ENCODE data around the gene LPXN.
"Not testable (repeated sequence)": the region's sequence is repeated elsewhere in the genome, so short reads cannot be mapped to it uniquely, and the experiment has no call there.

The LPXN gene

DNA sequence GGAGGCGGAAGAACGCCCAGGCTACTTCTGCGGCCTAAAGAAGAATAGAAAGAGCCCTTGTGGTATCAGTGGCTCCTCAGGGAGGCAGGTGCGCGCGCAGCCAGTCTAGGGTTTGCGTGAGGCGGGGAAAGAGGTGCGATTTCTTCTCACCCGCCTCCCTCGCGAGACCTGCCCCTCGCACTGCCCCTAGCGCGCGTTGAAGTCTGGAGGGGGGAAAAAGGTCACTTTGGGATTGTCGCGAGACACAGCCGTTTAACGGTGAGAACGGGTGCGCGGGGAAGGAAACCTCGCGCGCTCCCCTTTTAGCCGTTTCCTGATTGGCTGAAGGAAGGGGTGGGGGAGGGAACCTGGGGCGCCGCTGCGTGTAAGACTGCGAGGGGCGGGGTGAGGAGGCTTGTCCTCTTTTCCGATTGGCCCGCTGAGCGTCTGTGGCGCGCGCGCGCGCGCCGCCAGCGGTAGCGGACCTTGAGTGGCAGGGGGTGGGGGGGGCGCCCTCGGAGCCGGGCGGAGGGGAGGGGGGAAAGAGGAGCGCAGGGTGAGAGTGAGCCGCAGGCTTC, 3.1 kb upstream of the LPXN start, which contains the start of gene ZFP91:
Gene ZFP91 (plus strand): TSS at position 429 of the 557 bp plus-strand sequence. CDS start 219 bp downstream, outside the sequence.
- DNase-seq: peak; percentile 97

DNA sequence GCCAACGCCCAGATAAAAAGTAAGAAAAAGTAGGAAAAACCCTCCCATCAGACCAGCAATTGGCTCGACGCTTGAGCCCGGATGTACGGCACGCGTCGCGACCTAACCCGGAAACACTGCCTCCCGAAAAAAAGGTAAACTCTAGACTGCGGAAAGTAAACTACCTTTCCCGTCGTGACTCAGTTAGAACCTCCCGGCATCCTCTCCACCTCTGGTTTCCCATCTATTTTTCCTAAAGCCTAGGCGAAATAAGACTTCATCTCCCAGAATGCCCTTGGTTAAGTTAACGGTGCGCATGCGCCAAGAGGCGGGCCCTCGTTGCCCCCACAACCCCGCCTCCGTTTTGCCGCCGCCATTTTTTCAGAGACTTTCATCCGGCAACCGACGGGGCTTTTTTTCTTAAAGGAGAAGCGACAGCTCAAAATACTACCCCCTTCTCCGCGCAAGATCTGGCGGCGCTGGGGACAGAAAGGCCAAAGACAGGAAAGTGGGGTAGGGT, 2.5 kb upstream of the LPXN start:
- DNase-seq: peak; percentile 91

DNA sequence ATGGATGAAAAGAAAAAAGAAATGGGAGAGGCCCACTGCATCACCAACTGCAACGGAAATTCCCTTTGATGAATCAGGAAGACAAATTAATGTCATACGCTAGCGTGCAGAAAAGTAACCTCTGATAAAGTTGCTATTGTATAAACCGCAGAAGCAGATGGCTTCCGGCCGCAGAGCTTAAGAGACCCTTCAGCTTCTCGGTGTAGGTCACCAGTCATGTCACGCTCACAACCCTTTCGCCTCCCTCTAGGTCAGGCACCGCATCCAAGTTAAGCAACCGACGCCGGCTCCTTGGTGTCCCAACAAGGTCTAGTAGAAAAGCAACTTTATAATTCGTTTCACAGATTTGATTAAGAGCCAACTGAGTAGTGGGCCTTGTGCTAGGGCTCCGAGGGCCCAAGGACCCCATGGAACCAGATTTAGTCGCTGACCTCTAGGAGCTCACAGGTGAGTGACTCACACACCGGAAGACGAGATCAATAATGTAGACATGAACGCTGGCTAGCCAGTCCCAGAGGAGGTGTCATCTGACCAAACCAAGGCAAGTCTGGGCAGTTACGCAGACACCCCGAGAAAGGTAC, 2.0 kb upstream of the LPXN start:
- DNase-seq: peak; percentile 38

DNA sequence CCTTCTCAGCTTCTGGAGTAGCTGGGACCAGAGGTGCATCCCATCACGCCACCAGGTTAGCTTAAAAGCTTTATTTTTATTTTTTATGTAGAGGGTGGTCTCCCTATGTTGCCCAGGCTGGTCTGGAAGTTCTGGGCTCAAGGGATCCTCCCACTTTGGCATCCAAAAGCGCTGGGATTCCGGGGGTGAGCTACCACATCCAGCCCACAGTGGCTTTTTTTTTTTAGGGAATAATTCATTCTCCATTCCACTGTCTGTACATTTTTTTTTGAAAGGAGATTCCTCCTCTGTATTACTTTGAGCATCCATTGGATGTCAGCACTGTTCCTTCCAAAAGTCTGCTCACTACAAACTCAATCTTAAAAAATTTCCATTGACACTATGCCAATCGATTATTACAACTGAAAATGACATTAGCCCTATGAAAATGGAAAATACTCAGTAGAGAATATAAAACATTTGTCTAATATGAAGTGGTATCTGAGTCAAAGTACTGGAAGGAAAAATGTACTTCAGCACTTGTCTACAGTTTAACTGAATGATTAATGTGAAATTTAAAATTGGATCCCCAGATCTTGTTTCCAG, 1.3 kb upstream of the LPXN start:
- DNase-seq: no peak

DNA sequence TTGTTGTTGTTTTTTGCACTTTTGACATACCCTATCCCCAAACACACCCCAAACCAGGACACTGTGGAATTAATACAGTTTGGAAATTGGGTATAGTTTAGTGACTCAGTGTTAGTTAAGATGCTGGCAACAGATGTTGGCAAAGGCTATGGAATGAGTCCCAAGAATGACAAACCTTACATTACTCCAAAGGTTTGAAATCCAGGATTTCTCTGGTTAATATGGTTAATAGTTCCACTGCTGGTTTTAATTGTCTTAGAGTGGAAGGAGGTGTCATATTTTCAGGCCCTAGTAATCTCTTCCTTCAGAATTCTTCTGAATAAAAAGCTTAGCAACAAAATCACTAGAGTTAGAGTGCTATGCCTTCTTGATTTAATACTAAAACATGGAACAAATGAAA, 775 bp downstream of the LPXN start:
- no peak for DNase-seq

DNA sequence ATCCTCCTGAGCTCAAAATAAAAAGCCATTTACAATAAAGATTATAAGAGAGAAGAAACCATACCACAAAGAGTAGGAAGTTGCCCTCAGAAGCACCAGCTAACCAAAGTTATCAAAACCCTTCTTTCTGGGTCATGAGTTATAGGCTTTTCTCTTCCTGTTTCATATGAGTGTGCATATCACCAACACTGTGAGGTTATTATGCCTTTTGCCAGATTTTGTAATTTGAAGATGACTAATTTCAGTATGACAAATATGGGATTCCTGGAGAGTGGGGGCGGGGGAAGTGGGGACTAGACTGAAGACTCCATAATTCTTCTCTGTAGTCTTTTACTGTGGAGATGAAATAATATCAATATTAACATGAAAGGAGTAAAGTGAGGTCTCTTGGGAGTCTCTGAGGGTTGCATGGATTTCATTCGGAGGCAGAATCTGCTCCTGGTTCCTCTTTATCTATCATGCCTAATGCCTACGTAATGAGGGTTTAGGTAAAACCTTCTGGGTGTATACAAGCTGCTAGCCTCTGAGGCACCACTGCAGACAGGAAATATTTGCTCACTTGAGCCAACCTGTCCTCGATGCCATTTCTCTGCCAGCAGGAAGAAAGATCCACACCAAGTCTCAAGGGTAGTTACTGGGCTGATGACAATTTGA, 2.1 kb downstream of the LPXN start:
- DNase-seq: no peak

DNA sequence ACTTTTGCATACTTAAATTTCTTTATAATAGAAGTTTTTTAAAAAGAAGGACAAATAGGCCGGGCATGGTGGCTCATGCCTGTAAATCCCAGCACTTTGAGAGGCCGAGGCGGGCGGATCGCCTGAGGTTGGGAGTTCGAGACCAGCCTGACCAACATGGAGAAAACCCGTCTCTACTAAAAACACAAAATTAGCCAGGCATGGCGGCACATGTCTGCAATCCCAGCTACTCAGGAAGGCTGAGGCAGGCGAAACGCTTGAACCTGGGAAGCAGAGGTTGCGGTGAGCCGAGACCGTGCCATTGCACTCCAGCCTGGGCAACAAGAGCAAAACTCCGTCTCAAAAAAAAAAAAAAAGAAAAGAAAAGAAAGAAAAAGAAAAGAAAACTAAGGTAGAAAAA, 2.8 kb downstream of the LPXN start:
- DNase-seq: not testable (repeated sequence)

DNA sequence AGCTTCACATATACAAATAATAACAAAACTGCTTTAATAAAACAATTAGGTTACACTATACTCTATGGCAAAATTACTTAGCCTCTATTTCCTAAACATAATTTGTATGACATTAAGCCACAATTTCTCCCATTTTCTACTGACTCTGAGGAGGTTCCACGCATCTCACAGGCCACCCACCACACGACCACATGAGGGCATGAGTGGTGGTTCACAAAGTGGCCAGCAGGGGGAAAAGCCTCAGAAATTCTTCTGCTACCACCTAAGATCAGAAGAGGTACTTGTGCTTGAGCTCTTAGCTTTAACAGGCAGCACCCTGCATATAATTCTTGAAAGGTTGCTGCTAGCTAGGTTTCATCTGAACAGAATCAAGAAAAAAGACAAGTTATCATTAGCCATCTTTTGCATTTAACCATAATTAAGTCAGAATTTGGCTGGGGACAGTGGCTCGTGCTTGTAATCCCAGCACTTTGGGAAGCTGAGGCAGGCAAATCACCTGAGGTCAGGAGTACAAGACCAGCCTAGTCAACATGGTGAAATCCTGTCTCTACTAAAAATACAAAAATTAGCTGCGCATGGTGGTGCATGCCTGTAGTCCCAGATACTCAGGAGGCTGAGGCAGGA, 7.7 kb downstream of the LPXN start:
- no peak for DNase-seq

DNA sequence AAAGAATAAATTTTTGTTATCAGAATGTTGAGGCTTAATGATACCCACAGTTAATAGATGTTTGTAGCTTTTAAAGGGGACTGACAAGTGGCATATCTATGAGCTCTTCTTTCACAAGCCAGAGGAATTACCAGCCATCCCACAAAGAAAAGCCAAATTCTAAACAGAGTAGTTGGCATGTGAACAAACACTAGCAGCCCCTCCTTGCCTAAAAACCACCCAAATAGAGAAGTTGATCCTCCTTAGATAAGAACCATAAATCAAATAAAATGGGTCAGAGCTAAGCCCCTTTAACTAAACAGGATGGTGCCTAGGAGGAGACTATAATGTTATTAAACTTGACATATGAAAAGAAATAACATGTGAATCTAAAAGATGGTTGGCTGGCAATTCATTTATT, 11.4 kb downstream of the LPXN start:
- DNase-seq: no peak

DNA sequence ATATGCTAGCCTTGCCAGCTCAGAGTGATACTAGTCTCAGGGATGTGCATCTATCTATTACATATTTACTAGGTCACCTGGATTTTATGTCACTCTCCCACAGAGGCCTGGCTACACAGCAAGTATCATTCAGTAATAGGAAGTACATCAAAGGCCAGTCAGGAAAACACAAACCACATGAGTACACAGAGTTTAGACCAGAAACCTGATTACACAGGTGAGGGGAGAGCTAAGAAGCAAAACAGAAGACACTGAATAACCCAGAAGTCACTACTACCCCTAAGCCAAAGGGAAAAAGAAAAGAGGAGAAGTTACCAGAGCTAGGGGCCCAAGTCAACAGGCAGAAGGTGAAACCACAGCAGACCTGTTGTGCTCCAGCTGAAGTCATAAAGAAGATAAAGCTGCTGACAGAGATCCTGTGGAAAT, 13.3 kb downstream of the LPXN start:
- DNase-seq: no peak

DNA sequence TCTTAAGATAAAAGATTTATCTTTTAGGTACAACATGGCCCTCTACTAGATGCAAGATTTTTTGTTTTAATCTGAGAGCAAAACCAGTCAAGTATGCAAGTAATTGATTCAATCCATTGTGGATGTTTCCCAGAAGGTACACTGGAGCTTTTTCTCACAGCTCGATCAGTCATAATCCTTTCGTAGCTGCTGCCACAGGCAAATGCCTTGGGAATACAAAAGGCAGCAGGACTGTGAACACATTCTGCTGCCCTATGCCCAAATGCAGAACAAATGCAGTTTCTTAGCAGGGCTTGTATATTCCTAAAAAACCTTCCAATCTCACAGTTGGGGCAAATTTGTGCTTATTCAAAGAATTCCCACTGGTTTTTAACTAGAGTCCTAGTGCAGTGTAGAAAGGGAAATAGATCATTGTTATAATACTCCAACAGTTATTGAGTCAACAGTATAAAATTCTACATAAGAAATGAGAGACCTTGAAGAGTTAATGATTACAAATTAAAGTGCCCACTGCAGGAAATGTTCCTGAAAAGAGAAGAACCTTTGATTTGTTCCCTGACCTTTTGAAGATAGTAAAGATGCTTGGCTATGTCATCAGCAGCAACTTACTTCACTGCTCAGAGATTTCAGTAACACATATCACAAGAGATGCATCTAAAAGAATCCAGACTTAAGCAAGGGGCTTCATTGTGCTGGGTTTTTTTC, 14.1 kb downstream of the LPXN start:
- no peak for DNase-seq

DNA sequence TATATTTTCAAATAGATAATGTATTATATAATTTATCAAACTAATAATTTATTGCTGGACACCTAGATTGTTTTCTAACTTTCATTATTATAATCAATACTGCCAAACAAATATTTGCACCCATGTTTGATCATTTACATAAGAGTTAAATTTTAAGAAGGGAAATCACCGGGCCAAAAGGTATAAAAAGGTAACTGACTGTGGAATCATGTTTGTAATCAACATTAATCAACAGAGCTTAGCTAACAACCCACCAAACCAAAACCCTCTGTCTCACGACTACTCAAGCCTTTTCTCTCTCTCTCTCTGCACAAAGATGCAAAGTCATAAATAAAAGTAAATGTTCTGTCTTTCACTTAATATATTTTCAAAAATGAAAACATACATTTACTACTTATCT, 14.8 kb downstream of the LPXN start:
- DNase-seq: no peak

DNA sequence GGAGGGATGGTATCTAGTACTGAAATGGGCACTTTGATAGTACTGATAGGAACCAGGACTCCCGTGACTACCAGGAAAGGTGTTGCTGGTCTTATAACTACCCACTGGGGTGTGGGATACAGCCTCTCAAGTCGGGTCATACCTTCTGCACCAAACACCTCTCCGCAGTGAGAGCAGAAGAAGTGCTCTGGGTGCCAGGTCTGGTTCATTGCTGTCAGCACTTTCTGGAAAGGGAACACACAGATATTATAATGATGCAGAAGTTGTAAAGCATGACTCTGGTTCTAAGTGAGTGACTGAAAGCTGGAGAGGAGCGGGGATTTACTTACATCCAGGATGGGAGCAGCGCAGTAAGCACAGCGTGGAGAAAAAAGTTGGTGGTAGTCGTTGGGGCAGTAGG, 26.0 kb downstream of the LPXN start:
- no peak for DNase-seq

DNA sequence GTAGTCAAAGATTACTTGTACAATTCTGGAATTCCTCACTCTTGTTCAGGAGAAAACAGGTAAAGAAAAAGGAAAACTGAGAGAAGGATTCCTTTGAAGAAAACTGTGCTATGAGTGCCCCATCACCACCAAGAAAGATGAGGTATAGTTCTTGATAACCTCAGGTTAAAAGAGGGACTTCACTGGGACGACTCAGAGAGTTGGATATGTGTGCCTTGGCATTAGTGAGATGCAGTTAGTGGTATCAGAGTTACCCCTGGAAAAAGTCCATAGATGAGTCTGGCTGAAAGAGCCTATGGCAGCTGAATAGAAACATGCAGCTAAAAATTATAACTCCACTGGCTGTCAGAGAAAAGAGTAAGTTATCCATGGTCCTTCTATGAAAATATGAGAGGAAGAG, 28.8 kb downstream of the LPXN start:
- no peak for DNase-seq

DNA sequence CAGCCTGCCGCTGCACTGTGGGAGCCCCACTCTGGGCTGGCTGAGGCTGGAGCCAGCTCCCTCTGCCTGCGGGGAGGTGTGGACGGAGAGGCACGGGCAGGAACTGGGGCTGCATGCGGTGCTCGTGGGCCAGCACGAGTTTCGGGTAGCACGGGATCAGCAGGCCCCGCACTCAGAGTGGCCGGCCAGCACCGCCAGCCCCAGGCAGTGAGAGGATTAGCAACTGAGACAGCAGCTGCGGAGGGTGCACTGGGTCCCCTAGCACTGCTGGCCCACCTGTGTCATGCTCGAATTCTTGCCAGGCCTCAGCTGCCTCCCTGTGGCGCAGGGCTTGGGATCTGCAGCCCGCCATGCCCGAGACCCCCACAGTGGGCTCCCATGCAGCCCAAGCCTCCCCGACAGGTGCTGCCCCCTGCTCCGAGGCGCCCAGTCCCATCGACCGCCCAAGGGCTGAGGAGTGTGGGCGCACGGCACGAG, 43.8 kb downstream of the LPXN start:
- DNase-seq: no peak

DNA sequence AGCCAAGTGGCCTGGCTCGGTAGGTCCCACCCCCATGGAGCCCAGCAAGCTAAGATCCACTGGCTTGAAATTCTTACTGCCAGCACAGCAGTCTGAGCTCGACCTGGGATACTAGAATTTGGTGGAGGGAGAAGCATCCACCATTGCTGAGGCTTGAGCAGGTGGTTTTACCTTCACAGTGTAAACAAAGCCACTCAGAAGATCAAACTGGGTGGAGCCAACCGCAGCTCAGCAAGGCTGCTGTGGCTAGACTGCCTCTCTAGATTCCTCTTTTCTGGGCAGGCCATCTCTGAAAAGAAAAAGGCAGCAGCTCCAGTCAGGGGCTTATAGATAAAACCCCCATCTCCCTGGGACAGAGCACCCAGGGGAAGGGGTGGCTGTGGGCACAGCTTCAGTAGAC, 45.4 kb downstream of the LPXN start:
- DNase-seq: no peak

DNA sequence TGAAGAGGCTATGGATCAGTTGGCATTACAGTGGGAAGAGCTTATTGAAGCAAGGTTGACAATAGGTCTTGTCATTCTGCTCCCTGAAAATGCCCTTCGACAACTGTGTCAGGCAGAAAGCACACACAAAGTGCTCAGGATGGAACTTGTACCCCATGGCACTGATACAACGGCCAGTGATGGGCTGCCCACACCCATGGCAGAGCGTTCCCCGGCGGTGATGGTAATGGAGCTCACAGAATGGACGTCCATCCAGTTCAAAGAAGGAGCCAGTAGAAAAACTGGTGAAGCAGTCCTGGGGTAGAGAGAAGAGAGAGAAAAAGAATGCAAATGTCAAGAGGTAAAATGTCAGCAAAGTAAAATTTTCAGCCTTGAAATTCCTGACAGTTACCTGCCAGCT, 48.2 kb downstream of the LPXN start:
- no peak for DNase-seq

DNA sequence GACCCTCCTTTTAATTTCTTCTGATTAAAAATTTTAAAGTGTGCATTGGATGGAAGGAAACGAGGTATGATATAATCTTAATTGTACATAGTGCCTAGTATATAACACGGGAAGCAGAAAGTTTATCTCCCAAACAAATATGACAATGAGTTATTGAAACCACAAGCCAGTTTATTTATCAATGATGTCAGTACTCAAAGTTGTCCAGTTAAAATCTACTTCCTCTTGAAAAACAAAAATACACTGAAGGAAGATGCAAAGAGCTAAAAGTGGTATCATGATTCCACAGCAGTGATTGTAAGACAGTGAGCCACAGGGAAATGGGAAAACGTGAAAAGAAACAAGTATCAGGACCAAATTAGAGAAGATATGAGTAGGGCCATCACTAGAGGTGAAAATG, 48.9 kb downstream of the LPXN start:
- DNase-seq: no peak

DNA sequence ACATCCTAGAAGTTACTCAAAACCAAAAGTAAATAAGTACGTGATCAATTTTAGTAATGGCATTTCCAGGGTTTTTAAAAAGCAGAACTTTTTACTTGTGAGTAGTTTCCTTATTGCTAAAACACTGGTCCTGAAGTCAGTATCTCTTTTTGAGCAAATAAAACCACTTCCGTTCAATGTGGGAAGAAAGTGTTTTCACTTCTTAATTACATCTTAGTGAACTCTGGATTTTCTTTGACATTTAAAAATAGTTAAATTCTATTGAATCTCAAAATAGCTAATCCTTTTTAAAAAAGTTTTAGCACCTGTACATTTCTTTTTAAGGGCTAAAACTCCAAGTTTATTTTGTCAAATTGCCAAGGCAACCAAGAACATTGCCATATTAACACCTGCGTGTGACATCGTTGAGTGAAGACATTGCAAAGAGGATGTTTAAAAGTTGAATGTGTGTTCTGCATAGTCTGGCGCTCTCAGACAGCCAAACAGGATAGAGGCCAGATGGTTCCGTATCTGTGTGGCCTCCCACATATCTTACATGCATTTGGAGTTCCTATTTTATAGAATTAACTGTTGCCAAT, 50.5 kb downstream of the LPXN start:
- DNase-seq: no peak

DNA sequence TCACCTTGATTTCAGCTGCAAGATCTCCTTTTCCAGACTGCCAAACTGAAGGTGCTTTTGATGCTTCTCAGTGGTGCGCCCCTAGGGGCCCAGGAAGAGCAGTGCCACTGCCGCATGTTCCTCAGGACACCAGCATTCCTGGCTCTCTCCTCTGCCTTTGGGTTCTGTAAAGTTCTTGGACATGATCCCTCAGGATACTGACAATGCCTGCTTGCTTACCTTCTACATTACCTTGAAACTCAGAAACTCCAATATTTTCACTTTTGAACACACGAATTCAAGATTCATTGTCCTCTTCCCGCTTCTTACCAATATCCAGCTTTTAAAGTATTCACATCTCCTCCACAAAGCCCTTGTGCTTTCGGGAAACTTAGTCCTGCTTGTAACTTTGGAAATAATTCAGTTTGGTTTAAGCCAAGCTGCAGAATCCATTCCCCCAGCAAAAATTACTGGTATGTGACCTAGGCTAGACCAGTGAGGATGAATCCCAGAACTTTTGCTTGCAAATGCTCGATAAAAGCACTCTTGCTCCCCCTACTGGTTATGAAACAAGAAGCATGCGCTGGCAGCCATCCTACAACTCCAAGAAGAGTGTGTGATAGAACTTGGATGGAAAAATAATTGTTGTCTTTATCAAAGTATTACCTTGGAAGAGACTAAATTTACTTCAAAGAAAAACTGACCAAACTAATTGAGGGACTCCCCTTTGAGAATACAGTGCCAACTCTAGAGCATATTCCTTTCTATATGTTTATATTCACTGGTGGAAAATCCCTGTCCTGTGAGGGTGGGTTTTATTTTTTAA, 51.2 kb downstream of the LPXN start:
- DNase-seq: peak; percentile 5

DNA sequence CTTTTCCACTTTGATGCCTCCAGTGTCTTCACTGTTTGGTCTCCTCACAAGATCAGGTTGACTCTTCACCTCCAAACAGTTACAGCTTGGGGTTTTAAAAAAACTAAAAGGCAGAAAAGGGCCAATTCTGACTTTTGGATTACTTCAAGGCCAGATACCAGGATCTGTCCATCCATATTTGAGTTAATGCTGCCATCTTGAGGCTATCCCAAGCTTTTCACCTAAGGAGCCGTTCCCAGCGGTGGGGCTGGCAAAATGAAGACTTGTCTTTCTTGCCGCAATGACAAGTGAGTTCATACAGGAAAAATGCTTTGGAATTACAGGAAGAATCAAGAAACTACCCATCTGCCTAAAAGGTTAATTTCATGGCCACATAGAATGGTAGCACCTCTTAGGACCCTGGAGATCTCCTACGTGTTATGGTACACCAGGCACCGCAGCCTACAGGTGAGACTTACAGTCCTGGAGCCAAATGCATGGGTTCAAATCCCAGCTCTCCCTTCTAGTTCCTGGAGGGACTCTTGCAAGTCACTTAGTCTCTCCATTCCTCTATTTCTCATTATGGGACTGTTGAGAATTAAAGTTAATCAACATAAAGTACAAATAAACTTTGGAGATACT, 61.8 kb downstream of the LPXN start:
- DNase-seq: no peak

Measured in NCI-H510A (cell line).